Keratinocyte (primary cell): Measurements from ENCODE around the gene LTB4R2. TPM values are rescaled to one million over a fixed set of nuclear protein-coding genes. Genes with fewer than 3 reads are reported as not detected.
A peak's percentile ranks its signal among the peaks of the same experiment; 100 is the strongest.

Experiments
- DNase-seq: peaks from one replicate; pipeline ENCODE4 v3.0.0-alpha.2; 2011; ENCODE audit warnings: low read depth, missing footprints, low spot score
- FAIRE-seq: peaks from 2 replicates; lab custom pipeline; 2011; peaks lifted over from hg19 to GRCh38; lab: Jason Lieb, UNC
- H2AFZ ChIP-seq: 2 replicates; pipeline ENCODE4 v1.6.0; 2012; ENCODE audit warnings: low read length, control low read depth, inconsistent platforms; ENCODE audit not compliant: control insufficient read depth
- H3K27ac ChIP-seq: 2 replicates; pipeline ENCODE4 v1.5.1; 2011; ENCODE audit warnings: low read length; ENCODE audit not compliant: control insufficient read depth, insufficient read depth
- H3K27me3 ChIP-seq: 3 replicates; pipeline ENCODE4 v1.6.0; 2011; ENCODE audit warnings: low read length; ENCODE audit not compliant: control insufficient read depth, insufficient read depth; ENCODE audit errors: extremely low read depth
- H3K36me3 ChIP-seq, 2 experiments: 2 replicates in 1 of 2; 3 replicates in 1 of 2; pipeline ENCODE4 v1.5.1; 2011; ENCODE audit warnings: low read length in 2 of 2, mild to moderate bottlenecking in 1 of 2; ENCODE audit not compliant: control insufficient read depth in 2 of 2, insufficient read depth in 2 of 2; ENCODE audit errors: extremely low read depth in 1 of 2
- H3K4me1 ChIP-seq: 3 replicates; pipeline ENCODE4 v1.5.1; 2011; ENCODE audit warnings: low read length; ENCODE audit not compliant: control insufficient read depth, insufficient read depth; ENCODE audit errors: extremely low read depth
- H3K4me2 ChIP-seq: 3 replicates; pipeline ENCODE4 v1.6.0; 2011; ENCODE audit warnings: low read depth, low read length; ENCODE audit not compliant: control insufficient read depth, insufficient read depth; ENCODE audit errors: extremely low read depth
- H3K4me3 ChIP-seq, 3 experiments: fragments of 200-600 bp in 1 of 3; sonication (generic) in 1 of 3; 2 replicates in 2 of 3; 3 replicates in 1 of 3; pipeline ENCODE4 v1.5.1; 2011 to 2016; ENCODE audit warnings: low read length in 3 of 3, mild to moderate bottlenecking in 3 of 3, control low read depth in 2 of 3, inconsistent platforms in 1 of 3, low read depth in 1 of 3, mixed read lengths in 1 of 3, mixed run types in 1 of 3, moderate library complexity in 1 of 3; ENCODE audit not compliant: control insufficient read depth in 2 of 3, insufficient read depth in 2 of 3; ENCODE audit errors: extremely low read depth in 1 of 3
- H3K79me2 ChIP-seq: 2 replicates; pipeline ENCODE4 v1.6.0; 2012; ENCODE audit warnings: low read length; ENCODE audit not compliant: control insufficient read depth, insufficient read depth
- H3K9ac ChIP-seq: 3 replicates; pipeline ENCODE4 v1.6.0; 2011; ENCODE audit warnings: low read length; ENCODE audit not compliant: control insufficient read depth, insufficient read depth; ENCODE audit errors: extremely low read depth
- H3K9me1 ChIP-seq: 3 replicates; pipeline ENCODE4 v1.6.0; 2011; ENCODE audit warnings: low read length; ENCODE audit not compliant: control insufficient read depth, insufficient read depth; ENCODE audit errors: extremely low read depth
- H3K9me3 ChIP-seq: 2 replicates; pipeline ENCODE4 v1.5.1; 2012; ENCODE audit warnings: low read depth, low read length; ENCODE audit not compliant: control insufficient read depth
- H4K20me1 ChIP-seq: 3 replicates; pipeline ENCODE4 v1.6.0; 2011; ENCODE audit warnings: low read length; ENCODE audit not compliant: control insufficient read depth, insufficient read depth; ENCODE audit errors: extremely low read depth
- EZH2 ChIP-seq: IDR thresholded peaks from one replicate; pipeline ENCODE4 v1.6.1; 2012; ENCODE audit warnings: inconsistent platforms, mild to moderate bottlenecking, low read length, moderate library complexity
- dilution Hi-C: fragments of 300-500 bp; cut with MboI; formaldehyde crosslinking; loops from one replicate; pipeline ENCODE4 v1.7.0; 2020; ENCODE audit warnings: low sequenced_read_pairs; ENCODE audit not compliant: extremely low pct_ligation_motif_present
- polyA plus RNA-seq, 5 experiments: library from polyadenylated mRNA; depleted of rRNA in 3 of 5; stranded (reverse) in 3 of 5; stranded (forward) in 1 of 5; unstranded in 1 of 5; fragments of >200 nt; gene quantifications; 1 replicate in 1 of 5; 2 replicates in 3 of 5; 3 replicates in 1 of 5; pipeline versions ENCODE4 v1.2.1 to v1.2.3, GENCODE V29; 2011 to 2012; ENCODE audit warnings: missing spikeins in 2 of 5, low read depth in 1 of 5, low replicate concordance in 1 of 5
- TF ChIP-seq, protein P1 (sequence below), 3 experiments: IDR thresholded peaks in 1 of 3; conservative IDR thresholded peaks in 1 of 3; optimal IDR thresholded peaks in 1 of 3; 2 replicates in 2 of 3; 3 replicates in 1 of 3; pipeline versions ENCODE3 to v1.5.1; 2011; ENCODE audit warnings: low read length in 3 of 3, mild to moderate bottlenecking in 3 of 3, moderate library complexity in 2 of 3, control low read depth in 1 of 3, inconsistent platforms in 1 of 3; ENCODE audit not compliant: insufficient read depth in 2 of 3; ENCODE audit errors: extremely low read depth in 1 of 3

LTB4R2 gene
- polyA plus RNA-seq, 1 donor (not counting 4 experiments of a cell fraction or from before 2014, with no cell fraction given), result 7.9 TPM

DNA sequence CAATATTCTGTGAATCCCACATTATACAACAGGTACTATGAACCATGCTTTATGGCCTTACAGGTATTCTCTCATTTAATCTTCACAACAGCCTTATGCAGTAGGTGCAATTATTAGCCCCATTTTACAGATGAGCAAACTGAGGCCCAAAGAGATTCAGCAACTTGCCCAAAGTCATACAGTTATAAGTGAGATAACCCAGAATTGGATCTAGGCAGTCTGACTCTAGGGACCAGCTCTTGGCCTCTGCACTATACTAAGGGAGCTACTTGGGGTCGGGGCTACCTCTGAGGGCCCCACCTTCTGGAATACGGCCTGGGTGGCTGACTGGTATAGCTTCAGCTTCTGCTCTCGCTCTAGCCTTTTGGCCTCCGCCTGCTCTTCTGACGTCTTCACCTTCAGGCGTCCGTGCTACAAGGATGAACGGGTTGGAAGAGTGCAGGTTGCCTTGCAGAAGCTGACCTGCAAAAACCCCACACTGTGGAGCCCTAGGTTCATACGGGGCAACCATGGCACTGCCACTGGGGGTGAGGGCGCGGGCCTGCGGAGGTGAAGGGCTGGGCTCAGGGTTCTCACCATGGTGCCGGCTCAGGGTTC, 39.3 kb upstream of the LTB4R2 start:
- dilution Hi-C loops, result no loop called here
- Histone ChIP-seq H4K20me1 (no peaks in the 10 kb centered on the region), H3K9me3 (no peaks in the 10 kb centered on the region), H2AFZ (peak overlapping the region; percentile 80), H3K9me1 (no peaks in the 10 kb centered on the region), H3K36me3 (peaks cover 12 to 24% of the 10 kb centered on the region in 2 experiments), H3K27me3 (no peaks in the 10 kb centered on the region), H3K4me1 (peaks cover 41% of the 10 kb centered on the region), H3K4me3 (peak overlapping the region; percentile 65 to 90 (median 84)), H3K27ac (peak overlapping the region; percentile 96), H3K9ac (peak overlapping the region; percentile 98), H3K4me2 (peak overlapping the region; percentile 86), H3K79me2 (peaks cover 3% of the 10 kb centered on the region)
- FAIRE-seq (no peak), DNase-seq (no peak)
- no peak for TF ChIP-seq EZH2
- TF ChIP-seq, protein P1, sequence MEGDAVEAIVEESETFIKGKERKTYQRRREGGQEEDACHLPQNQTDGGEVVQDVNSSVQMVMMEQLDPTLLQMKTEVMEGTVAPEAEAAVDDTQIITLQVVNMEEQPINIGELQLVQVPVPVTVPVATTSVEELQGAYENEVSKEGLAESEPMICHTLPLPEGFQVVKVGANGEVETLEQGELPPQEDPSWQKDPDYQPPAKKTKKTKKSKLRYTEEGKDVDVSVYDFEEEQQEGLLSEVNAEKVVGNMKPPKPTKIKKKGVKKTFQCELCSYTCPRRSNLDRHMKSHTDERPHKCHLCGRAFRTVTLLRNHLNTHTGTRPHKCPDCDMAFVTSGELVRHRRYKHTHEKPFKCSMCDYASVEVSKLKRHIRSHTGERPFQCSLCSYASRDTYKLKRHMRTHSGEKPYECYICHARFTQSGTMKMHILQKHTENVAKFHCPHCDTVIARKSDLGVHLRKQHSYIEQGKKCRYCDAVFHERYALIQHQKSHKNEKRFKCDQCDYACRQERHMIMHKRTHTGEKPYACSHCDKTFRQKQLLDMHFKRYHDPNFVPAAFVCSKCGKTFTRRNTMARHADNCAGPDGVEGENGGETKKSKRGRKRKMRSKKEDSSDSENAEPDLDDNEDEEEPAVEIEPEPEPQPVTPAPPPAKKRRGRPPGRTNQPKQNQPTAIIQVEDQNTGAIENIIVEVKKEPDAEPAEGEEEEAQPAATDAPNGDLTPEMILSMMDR (optimal IDR thresholded peaks at IDR 0.05 in 1 of 3, IDR thresholded peaks at IDR 0.05 in 1 of 3, conservative IDR thresholded peaks at IDR 0.05 in 1 of 3; ENCODE audit: extremely low read depth in 1 of 3, insufficient read depth in 2 of 3, low read length in 3 of 3), result no peak

DNA sequence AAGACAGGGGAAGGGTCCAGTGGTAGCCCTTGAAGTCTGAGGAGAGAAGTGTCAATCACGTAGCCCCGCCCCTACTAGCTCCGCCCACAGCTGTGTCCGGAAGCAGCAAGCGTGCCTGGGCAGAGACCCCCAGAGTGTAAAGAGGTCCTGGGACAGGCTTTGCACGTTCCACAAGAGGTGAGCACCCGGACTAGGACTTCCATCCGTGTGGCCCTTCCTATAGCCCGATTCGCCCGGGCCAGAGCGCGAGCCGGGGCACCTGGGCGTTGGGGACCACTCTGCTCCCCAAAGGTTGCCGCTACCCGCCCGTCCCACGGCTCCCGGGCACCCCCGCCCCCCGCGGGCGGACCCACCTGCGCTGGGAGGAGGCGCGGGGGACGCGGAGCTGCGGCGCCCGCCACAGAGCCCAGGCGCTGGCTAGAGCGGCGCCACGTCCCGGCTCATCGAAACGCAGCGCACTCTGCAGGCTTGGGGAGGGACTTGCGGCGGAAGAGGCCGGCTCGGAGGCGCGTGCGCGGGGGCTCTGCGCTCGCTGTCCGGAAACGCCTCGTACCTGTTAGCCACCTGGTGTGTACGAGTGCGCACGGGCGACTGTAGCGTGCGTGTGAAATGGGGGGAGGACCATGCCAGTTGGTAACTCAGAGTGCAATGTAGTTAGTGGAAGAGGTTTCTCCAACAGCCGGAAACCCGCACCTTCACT, 38.7 kb upstream of the LTB4R2 start, which contains the start of gene RABGGTA:
Gene RABGGTA (minus strand): TSS at position 464 of the 700 bp plus-strand sequence. CDS start 482 bp downstream, outside the sequence.
- no peaks in the 10 kb centered on the region for H3K27me3 ChIP-seq
- peak within 1 kb of the TSS; percentile 98 for H3K9ac ChIP-seq
- peak within 1 kb of the TSS; percentile 96 for H3K27ac ChIP-seq
- H3K9me1 ChIP-seq, result no peaks in the 10 kb centered on the region
- H3K4me1 ChIP-seq, result peaks cover 41% of the 10 kb centered on the region
- peaks cover 9 to 24% of the 10 kb centered on the region in 2 experiments for H3K36me3 ChIP-seq
- H3K4me2 ChIP-seq, result peak within 1 kb of the TSS; percentile 86
- H3K9me3 ChIP-seq, result no peaks in the 10 kb centered on the region
- peak within 1 kb of the TSS; percentile 65 to 90 (median 84) for H3K4me3 ChIP-seq
- no peak for FAIRE-seq
- DNase-seq, result peak; percentile 72
- TF ChIP-seq EZH2, result no peak
- TF ChIP-seq, protein P1 (optimal IDR thresholded peaks at IDR 0.05 in 1 of 3, IDR thresholded peaks at IDR 0.05 in 1 of 3, conservative IDR thresholded peaks at IDR 0.05 in 1 of 3; ENCODE audit: extremely low read depth in 1 of 3, insufficient read depth in 2 of 3, low read length in 3 of 3), result peak in 2 of 3 experiments; percentile 64 to 84
- peak within 1 kb of the TSS; percentile 80 for H2AFZ ChIP-seq
- peaks cover 3% of the 10 kb centered on the region for H3K79me2 ChIP-seq
- no peaks in the 10 kb centered on the region for H4K20me1 ChIP-seq
- dilution Hi-C loops, result no loop called here
